Endometrial microvascular endothelial cells (primary cell): ENCODE data around the gene LSAMP. TPM values are rescaled to one million over a fixed set of nuclear protein-coding genes. Genes with fewer than 3 reads are reported as not detected.

Source experiments
- in situ Hi-C: cut with HindIII; loops from 2 replicates; pipeline ENCODE4 v1.10.0; 2017; ENCODE audit warnings: low sequenced_read_pairs, low pct_unique_long_range_greater_than_20kb; ENCODE audit errors: inconsistent ontology term
- total RNA-seq: library from RNA; depleted of rRNA; stranded (reverse); fragments of >200 nt; gene quantifications from one replicate; pipeline ENCODE4 v1.2.3, GENCODE V29; 2015; ENCODE audit errors: inconsistent ontology term

LSAMP gene
- total RNA-seq, 1 donor from 2014 or later = not detected

- in situ Hi-C loops = no loop called here
Measured at GRCh38 chr3:116200956-116201690, 244.2 kb downstream of the LSAMP start.

DNA sequence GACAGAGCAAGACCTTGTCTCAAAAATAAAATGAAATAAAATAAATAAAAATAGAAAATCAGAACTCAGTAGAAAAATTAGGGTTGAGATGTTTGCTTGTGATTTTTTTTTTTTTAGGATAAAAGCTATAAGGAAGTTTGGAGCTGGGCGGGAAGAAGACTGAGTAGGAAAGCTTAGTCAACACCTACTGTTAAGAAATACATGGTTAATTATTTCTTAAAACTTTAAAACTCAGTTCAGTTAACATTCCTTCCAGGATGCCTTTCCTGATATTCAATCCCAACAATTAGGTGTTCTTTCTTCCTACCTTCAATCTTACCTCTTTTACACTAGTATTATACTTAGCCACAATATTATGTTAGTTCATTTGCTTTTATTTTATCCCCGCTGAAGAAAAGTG is 246.2 kb downstream of the LSAMP start:
- in situ Hi-C loops = no loop called here

GRCh38 chr3:116198087-116198486 is 247.2 kb downstream of the LSAMP start:
- in situ Hi-C loops = no loop called here

- in situ Hi-C loops = no loop called here
Measured at GRCh38 chr3:116192464-116192863, 252.8 kb downstream of the LSAMP start.

- in situ Hi-C loops = no loop called here
Measured at GRCh38 chr3:116191409-116191808, 253.9 kb downstream of the LSAMP start.

DNA sequence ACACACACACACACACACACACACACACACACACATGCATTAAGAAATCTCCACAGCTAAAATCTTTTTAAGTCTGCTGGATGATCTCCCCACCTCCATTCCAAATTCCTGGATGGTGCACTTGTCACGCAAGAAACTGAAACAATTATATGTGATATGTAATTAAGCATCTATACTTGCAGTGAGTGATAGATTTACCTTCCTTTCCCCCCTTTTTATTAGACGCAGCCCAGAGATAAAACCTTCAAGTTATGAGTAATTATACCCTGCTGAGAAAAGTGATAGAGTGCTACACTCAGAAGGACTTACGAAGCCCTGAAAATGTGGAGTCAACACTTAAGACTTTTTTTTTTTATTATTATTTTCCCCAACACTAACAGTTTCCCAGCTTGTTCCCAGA is 255.2 kb downstream of the LSAMP start:
- in situ Hi-C loops = no loop called here

GRCh38 chr3:116188231-116188785 is 257.0 kb downstream of the LSAMP start:
- in situ Hi-C loops = no loop called here

DNA sequence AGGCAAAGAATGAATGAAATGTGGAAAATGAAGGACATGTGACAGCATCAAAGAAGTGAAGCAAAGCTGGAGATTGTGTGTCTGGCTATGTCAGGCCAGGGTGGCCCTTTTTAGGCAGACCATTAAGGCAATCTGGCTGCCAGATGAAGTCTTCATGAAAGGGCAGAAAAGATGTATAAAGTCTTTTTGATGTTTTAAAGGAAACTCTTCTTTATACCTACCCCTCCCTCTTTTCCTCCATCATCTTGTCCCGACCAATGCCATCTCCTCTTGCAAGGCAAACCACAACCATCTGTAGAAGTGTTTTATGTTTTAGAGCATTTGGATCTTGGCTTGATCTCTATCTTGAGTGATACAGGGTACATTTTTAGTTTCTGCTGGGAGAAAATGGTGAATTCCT is 259.2 kb downstream of the LSAMP start:
- in situ Hi-C loops = no loop called here

- in situ Hi-C loops = no loop called here
Measured at GRCh38 chr3:116181159-116181558, 264.1 kb downstream of the LSAMP start.

- in situ Hi-C loops = no loop called here
Measured at GRCh38 chr3:116179091-116179490, 266.2 kb downstream of the LSAMP start.

- in situ Hi-C loops = no loop called here
Measured at GRCh38 chr3:116176974-116177555, 268.2 kb downstream of the LSAMP start.

DNA sequence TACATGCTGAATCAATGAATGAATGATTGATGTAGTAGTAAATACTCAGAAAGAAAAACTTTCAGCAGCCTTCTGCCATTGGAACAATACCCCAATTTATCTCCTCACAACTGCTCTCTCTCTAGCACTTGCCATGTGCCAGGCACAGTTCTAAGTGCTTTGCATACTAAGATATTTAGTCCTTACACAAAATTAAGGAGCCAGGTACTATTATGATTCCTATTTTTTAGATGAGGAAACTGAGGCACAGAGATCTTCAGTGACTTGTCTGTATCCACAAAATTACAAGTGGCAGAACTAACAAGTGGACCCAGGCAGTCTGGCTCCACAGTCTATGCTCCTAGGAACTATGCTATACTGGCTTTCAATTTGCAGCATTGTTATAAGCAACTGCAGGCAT is 279.2 kb downstream of the LSAMP start:
- in situ Hi-C loops = no loop called here

DNA sequence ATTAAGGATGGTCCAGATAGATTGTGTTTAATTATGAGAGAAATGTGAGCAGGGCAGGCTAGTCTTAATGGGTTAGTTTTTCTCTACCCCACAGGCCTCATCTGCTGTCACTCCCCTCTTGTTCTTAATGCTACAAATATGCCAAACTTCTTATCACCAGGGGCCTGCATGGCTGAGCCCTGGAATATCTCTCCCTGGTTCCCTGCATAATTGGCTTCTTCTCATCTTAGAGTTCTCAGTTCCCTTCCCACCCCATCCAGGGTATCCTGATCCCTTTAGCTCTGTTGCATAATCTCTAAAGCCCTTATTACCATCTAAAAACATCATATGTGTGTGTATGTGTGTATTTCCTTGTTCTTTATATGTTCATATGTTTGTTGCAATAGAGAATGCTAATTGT is 279.6 kb downstream of the LSAMP start:
- in situ Hi-C loops = no loop called here

- in situ Hi-C loops = no loop called here
Measured at GRCh38 chr3:116165135-116165534, 280.2 kb downstream of the LSAMP start.

DNA sequence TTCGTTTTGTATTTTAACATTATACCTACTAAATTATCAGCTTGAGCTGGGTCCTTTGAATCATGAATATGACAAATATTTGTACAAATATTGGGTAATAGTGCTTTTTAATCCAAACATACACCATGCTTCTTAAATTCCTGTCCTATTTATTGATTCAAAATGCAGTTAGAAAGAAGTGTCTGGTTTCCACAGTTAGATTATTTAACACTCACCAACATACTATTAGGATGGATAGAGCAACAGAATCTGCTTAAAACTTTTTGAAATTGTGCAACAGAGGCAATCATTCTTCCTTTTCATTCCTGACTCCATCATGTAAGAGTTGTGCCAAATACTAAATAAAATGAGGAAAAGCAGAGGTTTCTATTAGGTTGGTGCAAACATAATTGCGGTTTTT is 281.2 kb downstream of the LSAMP start:
- in situ Hi-C loops = no loop called here

- in situ Hi-C loops = no loop called here
Measured at GRCh38 chr3:116161575-116162525, 283.4 kb downstream of the LSAMP start.

DNA sequence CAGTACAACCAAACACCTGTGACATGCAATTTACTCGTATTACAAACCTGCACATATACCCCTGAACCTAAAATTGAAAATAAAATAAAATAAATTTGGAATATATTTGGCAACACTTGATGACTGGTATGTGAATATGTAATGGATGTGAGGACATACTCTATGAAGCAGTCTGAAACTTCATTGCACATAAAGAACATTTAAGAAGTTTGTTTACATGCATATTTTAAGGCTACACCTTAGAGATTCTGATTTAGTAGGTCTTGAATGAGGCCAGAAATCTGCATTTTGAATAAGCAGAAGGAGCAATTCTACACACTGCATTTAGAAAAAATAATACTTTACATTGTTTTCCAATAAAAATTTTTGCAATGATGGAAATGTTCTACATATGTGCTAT is 284.7 kb downstream of the LSAMP start:
- in situ Hi-C loops = no loop called here

DNA sequence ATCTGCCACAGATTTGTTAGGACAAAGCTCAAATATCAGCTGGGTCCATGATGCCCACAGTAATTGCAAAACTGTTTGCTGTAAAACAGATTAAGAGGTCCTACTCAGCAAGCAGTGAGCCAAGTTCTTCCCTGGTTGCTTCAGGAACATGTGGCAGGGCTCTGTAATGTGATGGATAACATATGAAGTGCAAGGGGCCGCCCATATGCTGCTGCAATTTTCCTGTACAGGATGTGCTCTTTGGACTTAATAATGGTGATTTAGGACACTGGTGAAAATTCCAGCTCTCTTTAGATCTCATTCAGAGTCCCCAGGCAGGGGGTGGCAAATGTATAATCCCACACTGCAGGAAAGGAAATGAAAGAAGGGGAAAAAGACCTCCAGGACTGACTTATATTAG is 289.4 kb downstream of the LSAMP start:
- in situ Hi-C loops = no loop called here

DNA sequence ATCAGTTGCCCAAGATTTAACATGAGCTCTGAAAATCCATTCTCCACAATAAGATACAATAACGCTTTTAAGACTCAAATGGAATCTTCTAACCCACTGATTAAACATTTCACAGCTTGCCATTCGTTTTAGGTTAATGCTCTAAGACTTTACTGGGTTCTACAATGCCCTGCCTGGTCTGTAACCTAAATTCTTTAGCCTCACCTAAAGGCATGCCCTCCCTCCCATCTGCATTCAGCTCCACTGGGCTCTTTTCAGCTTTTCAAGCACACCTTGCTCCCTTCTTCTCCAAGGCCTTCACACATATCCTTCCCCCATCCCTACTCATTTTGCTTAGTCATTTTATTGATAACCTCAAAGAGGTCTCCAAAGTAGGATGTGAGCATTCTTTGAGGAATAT is 290.9 kb downstream of the LSAMP start:
- in situ Hi-C loops = no loop called here
